ENCODE measurements around the gene UBE2V1.

UBE2V1 gene

GRCh38 chr20:50094522-50094921 is 18.4 kb downstream of the UBE2V1 start:
- H3K4me1 ChIP-seq (ENCODE audit: low read depth, poor library complexity, severe bottlenecking), result peaks cover 6% of the 10 kb centered on the region
- H3K9ac ChIP-seq, result no peak overlapping the region
- H3K4me3 ChIP-seq (IDR thresholded peaks at IDR 0.05; ENCODE audit: insufficient read depth, low read depth, low read length), result no peak overlapping the region
- no peak overlapping the region for H3K27ac ChIP-seq
- H3K4me2 ChIP-seq, result no peak overlapping the region
- peaks cover 49% of the 10 kb centered on the region for H3K79me2 ChIP-seq (ENCODE audit: insufficient read depth, low read depth)
- no peak overlapping the region for H2AFZ ChIP-seq (ENCODE audit: low read depth)
- H3K27me3 ChIP-seq (ENCODE audit: insufficient read depth, low read depth), result no peaks in the 10 kb centered on the region
- peaks cover 3% of the 10 kb centered on the region; the same call in 1 of the 2 replicates for H3K36me3 ChIP-seq (ENCODE audit: insufficient read depth)
- 0 out of 2 replicates have a peak, but pooled peaks cover 10% of the 10 kb centered on the region for H4K20me1 ChIP-seq (ENCODE audit: insufficient read depth)
- TF ChIP-seq CTCF (conservative IDR thresholded peaks at IDR 0.05; ENCODE audit: low read depth, low read length), result no peak

DNA sequence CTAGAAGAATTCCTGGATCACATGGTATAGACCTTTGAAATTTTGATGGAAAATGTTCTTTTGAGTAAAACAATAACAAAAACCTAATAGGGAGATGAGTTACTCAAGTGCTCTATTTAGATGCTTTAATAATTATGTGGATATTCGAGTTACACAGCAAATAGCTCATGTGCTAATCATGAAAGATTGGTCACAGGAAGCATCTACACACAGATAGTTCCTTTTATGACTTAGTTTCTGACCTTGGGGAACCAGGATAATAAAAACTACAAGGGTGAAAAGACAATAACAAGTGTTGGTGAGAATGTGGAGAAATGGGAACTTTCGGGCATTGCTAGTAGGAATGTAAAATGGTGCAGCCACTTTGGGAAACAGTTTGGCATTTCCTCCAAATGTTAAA is 19.7 kb downstream of the UBE2V1 start:
- Histone ChIP-seq H3K36me3 (ENCODE audit: insufficient read depth) (peaks cover 3% of the 10 kb centered on the region; the same call in 1 of the 2 replicates), H3K9ac (no peak overlapping the region), H3K4me1 (ENCODE audit: low read depth, poor library complexity, severe bottlenecking) (no peaks in the 10 kb centered on the region), H2AFZ (ENCODE audit: low read depth) (no peak overlapping the region), H3K4me3 (IDR thresholded peaks at IDR 0.05; ENCODE audit: insufficient read depth, low read depth, low read length) (no peak overlapping the region), H3K27me3 (ENCODE audit: insufficient read depth, low read depth) (no peaks in the 10 kb centered on the region), H4K20me1 (ENCODE audit: insufficient read depth) (0 out of 2 replicates have a peak, but pooled peaks cover 10% of the 10 kb centered on the region), H3K79me2 (ENCODE audit: insufficient read depth, low read depth) (peaks cover 36% of the 10 kb centered on the region; the same call in 1 of the 2 replicates), H3K4me2 (no peak overlapping the region), H3K27ac (no peak overlapping the region)
- TF ChIP-seq CTCF (conservative IDR thresholded peaks at IDR 0.05; ENCODE audit: low read depth, low read length), result no peak

GRCh38 chr20:50092436-50092835 is 20.5 kb downstream of the UBE2V1 start:
- Histone ChIP-seq H3K79me2 (ENCODE audit: insufficient read depth, low read depth) (peaks cover 31% of the 10 kb centered on the region; the same call in 1 of the 2 replicates), H3K9ac (no peak overlapping the region), H3K4me1 (ENCODE audit: low read depth, poor library complexity, severe bottlenecking) (no peaks in the 10 kb centered on the region), H2AFZ (ENCODE audit: low read depth) (no peak overlapping the region), H3K27me3 (ENCODE audit: insufficient read depth, low read depth) (no peaks in the 10 kb centered on the region), H3K4me2 (no peak overlapping the region), H4K20me1 (ENCODE audit: insufficient read depth) (0 out of 2 replicates have a peak, but pooled peaks cover 10% of the 10 kb centered on the region), H3K4me3 (IDR thresholded peaks at IDR 0.05; ENCODE audit: insufficient read depth, low read depth, low read length) (no peak overlapping the region), H3K36me3 (ENCODE audit: insufficient read depth) (peaks cover 3% of the 10 kb centered on the region; the same call in 1 of the 2 replicates), H3K27ac (no peak overlapping the region)
- TF ChIP-seq CTCF (conservative IDR thresholded peaks at IDR 0.05; ENCODE audit: low read depth, low read length), result no peak

DNA sequence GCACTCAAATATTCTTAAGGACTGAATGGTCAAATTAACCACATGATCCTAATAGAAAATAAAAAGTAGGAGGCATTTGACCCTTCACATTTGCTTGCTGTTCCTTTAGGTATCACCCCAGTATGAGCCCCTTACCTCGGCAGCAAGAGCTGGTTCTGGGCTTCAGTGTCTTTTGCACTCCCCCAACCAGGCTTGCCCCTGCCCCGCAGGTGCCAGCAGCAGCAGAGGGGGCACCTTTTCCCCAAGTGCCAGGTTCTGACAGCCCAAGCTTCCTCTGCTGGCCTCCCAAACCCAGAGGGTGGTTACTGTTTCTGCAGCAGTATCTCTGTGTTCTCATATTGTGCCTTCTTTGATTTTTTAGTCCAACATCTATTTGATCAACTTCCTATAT is 23.2 kb downstream of the UBE2V1 start:
- no peak overlapping the region for H2AFZ ChIP-seq (ENCODE audit: low read depth)
- no peaks in the 10 kb centered on the region for H3K36me3 ChIP-seq (ENCODE audit: insufficient read depth)
- H3K79me2 ChIP-seq (ENCODE audit: insufficient read depth, low read depth), result peaks cover 22% of the 10 kb centered on the region; the same call in 1 of the 2 replicates

More for the DNA sequence above, 23.2 kb downstream of the UBE2V1 start:
- Histone ChIP-seq H3K4me3 (IDR thresholded peaks at IDR 0.05; ENCODE audit: insufficient read depth, low read depth, low read length) (no peak overlapping the region), H3K4me1 (ENCODE audit: low read depth, poor library complexity, severe bottlenecking) (peaks cover 15% of the 10 kb centered on the region), H3K27ac (no peak overlapping the region), H3K9ac (no peak overlapping the region), H3K4me2 (no peak overlapping the region), H3K27me3 (ENCODE audit: insufficient read depth, low read depth) (no peaks in the 10 kb centered on the region), H4K20me1 (ENCODE audit: insufficient read depth) (0 out of 2 replicates have a peak, but pooled peaks cover 12% of the 10 kb centered on the region)
- TF ChIP-seq CTCF (conservative IDR thresholded peaks at IDR 0.05; ENCODE audit: low read depth, low read length), result no peak
